ENCODE data around the gene IFNG-AS1.

Gene IFNG-AS1

DNA sequence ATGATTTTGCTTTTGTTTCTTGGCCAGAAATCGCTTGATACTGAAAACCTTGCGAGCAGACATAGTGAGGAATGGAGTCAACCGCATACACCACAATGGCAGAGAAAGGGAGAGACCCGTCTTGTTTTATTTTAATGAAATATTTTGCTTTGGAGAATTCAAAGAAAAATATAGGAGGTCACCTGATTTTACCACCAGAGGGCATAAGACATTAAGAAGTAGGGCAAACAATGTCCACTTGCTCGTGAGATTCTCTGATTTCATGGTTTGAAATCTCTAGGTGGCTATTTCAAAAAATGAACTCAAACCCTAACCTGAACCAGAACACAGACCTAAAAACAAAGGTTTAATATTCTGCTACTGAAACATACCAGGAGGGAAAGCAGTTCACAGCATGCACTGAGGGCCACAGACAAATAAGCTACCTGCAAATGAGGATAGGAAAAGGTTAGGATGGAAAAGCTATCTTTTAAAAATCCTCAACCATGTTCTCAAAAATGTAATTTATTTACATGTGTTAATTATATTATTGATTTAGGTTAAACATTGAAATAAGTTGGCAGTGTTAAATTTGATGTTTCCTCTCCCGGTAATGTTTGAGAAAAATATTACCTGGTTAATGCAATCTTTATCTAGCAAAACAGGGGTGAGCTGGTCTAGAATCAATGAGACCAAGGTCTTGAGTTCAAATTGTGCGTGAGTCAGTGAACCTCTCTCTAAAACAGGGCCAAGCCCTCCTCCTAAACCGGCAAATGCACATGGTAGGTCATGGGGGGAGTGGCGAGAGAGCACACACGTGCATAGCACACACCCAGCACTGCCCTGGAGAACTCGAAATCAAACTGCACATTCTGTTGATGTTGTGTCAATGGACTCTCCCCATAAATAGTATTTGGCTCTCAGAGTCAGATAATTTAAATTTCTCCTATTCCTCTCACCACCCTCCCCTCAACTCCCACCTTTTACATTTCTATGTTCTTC lies 12.5 kb downstream of the IFNG-AS1 start:
- Histone ChIP-seq H3K36me3 (no peaks in the 10 kb centered on the region), H3K27ac (no peak overlapping the region), H3K4me3 (ENCODE audit: low read depth, low read length) (no peak overlapping the region), H3K9me3 (ENCODE audit: severe bottlenecking) (no peaks in the 10 kb centered on the region), H3K27me3 (ENCODE audit: insufficient read depth, low read depth, severe bottlenecking) (no peaks in the 10 kb centered on the region)
- TF ChIP-seq, protein P1, sequence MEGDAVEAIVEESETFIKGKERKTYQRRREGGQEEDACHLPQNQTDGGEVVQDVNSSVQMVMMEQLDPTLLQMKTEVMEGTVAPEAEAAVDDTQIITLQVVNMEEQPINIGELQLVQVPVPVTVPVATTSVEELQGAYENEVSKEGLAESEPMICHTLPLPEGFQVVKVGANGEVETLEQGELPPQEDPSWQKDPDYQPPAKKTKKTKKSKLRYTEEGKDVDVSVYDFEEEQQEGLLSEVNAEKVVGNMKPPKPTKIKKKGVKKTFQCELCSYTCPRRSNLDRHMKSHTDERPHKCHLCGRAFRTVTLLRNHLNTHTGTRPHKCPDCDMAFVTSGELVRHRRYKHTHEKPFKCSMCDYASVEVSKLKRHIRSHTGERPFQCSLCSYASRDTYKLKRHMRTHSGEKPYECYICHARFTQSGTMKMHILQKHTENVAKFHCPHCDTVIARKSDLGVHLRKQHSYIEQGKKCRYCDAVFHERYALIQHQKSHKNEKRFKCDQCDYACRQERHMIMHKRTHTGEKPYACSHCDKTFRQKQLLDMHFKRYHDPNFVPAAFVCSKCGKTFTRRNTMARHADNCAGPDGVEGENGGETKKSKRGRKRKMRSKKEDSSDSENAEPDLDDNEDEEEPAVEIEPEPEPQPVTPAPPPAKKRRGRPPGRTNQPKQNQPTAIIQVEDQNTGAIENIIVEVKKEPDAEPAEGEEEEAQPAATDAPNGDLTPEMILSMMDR (IDR thresholded peaks at IDR 0.05; ENCODE audit: low read depth, low read length): peak; percentile 25; the same call in 1 of the 2 replicates
- DNase-seq: no peak

GRCh38 chr12:68003777-68004176 lies 14.5 kb downstream of the IFNG-AS1 start:
- H3K4me3 ChIP-seq (ENCODE audit: low read depth, low read length): no peak overlapping the region
- no peak for DNase-seq
- H3K9me3 ChIP-seq (ENCODE audit: severe bottlenecking): no peaks in the 10 kb centered on the region
- H3K27me3 ChIP-seq (ENCODE audit: insufficient read depth, low read depth, severe bottlenecking): no peaks in the 10 kb centered on the region
- H3K27ac ChIP-seq: no peak overlapping the region
- TF ChIP-seq, protein P1 (IDR thresholded peaks at IDR 0.05; ENCODE audit: low read depth, low read length): no peak
- no peaks in the 10 kb centered on the region for H3K36me3 ChIP-seq

DNA sequence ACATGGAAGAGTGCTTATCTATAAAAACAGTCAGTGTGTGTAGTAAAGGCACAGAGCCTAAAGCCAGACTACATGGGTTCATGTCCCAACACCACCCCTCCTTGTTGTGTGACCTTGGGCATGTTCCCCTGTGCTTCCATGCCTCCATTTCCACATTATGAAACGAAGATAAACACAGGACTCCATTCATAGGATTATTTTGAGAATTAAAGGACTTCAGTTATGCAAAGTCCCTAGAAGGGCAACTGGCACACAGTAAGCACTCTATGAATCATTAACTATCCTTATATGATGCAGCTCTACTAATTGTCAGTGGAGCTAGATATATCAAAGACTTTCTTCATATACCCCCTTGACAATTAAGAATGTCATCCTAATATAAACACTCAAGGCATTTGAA lies 17.8 kb downstream of the IFNG-AS1 start:
- no peaks in the 10 kb centered on the region for H3K36me3 ChIP-seq
- H3K4me3 ChIP-seq (ENCODE audit: low read depth, low read length): no peak overlapping the region
- TF ChIP-seq, protein P1 (IDR thresholded peaks at IDR 0.05; ENCODE audit: low read depth, low read length): no peak
- no peaks in the 10 kb centered on the region for H3K9me3 ChIP-seq (ENCODE audit: severe bottlenecking)
- H3K27me3 ChIP-seq (ENCODE audit: insufficient read depth, low read depth, severe bottlenecking): no peaks in the 10 kb centered on the region
- DNase-seq: no peak
- H3K27ac ChIP-seq: no peak overlapping the region

DNA sequence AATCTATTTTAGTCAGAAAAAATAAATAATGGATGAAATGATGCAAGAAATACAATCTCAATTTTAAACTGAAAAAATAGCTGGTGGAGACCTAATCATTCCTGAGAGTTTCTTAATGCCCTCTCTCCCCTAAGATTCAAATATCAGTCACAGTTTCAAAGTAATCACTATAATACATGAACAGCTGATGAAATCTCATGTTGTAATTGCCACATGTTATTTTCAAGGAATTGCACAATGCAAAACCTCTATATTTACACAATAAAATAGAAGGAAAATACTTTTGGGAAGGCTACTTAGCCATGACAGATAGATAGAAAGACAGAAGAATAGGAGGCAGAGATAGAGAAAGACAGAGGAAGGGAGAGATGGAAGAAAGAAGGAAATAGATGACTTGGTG lies 18.2 kb downstream of the IFNG-AS1 start:
- no peaks in the 10 kb centered on the region for H3K9me3 ChIP-seq (ENCODE audit: severe bottlenecking)
- no peaks in the 10 kb centered on the region for H3K27me3 ChIP-seq (ENCODE audit: insufficient read depth, low read depth, severe bottlenecking)
- no peak overlapping the region for H3K27ac ChIP-seq

DNA sequence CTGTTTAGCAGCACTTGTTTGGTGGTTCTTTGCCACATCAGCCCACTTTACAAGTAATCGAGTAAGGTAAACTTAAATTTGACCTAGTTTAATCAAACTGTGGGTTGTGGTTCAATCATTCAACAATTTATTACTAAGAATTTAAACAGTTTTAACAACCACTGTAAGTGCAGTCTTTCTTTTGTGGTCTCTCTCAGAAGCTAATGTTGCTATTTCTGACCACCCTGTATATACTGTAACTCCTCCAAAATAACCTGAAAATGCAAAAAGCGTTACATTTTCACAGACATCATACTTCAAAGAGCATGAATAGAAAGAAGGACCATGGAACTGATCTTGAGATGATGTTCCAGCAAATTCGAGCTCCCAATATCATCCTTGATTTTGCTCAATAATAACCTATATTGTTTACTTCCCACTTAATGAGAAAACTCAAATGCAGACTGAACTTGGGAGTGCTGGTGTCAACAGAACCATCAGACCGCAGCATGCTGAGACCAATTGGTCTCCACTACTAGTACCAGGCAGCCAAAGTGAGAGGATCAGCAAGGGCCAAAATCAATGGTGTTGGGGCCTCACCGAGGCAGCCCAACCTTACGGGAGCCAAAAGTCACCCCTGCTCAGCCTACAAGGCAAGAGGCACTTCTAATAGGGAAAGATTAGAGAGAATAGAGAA lies 22.1 kb downstream of the IFNG-AS1 start:
- H3K27ac ChIP-seq: no peak overlapping the region
- TF ChIP-seq, protein P1 (IDR thresholded peaks at IDR 0.05; ENCODE audit: low read depth, low read length): no peak
- H3K4me3 ChIP-seq (ENCODE audit: low read depth, low read length): no peak overlapping the region
- no peak for DNase-seq
- H3K27me3 ChIP-seq (ENCODE audit: insufficient read depth, low read depth, severe bottlenecking): no peaks in the 10 kb centered on the region
- no peaks in the 10 kb centered on the region for H3K9me3 ChIP-seq (ENCODE audit: severe bottlenecking)
- H3K36me3 ChIP-seq: no peaks in the 10 kb centered on the region

More for the DNA sequence above, 18.2 kb downstream of the IFNG-AS1 start:
- no peaks in the 10 kb centered on the region for H3K36me3 ChIP-seq
- TF ChIP-seq, protein P1 (IDR thresholded peaks at IDR 0.05; ENCODE audit: low read depth, low read length): no peak
- H3K4me3 ChIP-seq (ENCODE audit: low read depth, low read length): no peak overlapping the region
- DNase-seq: no peak
